GM12878 (cell line): Measurements from ENCODE around the gene LAMA2. TPM values are rescaled to one million over a fixed set of nuclear protein-coding genes. Genes with fewer than 3 reads are reported as not detected.

Experiments used
- ATAC-seq: fragments of 200-7000 bp; cut with Tn5 transposase; 3 replicates; pipeline ENCODE4 v1.9.1; 2020; ENCODE audit warnings: mild to moderate bottlenecking, moderate library complexity
- BruUV-seq: library from RNA; stranded (reverse); fragments of 400-500 nt; replicated peaks from 2 replicates; lab custom pipeline; 2021; lab: Mats Ljungman, UMichigan
- CTCF ChIA-PET: fragments of 300-600 bp; sonication (Branson Sonifier 250); formaldehyde crosslinking; extraction: SDS; loops from one replicate; lab custom pipeline; 2021; ENCODE audit warnings: inconsistent platforms; lab: Yijun Ruan, JAX
- POLR2A ChIA-PET: fragments of 350-600 bp; formaldehyde crosslinking; extraction: SDS; loops from one replicate; lab custom pipeline; 2021; ENCODE audit warnings: inconsistent platforms; lab: Charles Lee
- RAD21 ChIA-PET: fragments of 300-600 bp; sonication (Branson Sonifier 250); formaldehyde crosslinking; loops from one replicate; lab custom pipeline; 2023; ENCODE audit warnings: antibody characterized with exemption; ENCODE audit not compliant: unreplicated experiment; lab: Charles Lee
- SMC1A ChIA-PET: fragments of 300-600 bp; sonication (Branson Sonifier 250); formaldehyde crosslinking; loops from one replicate; lab custom pipeline; 2023; ENCODE audit not compliant: unreplicated experiment, uncharacterized antibody; lab: Charles Lee
- DNase-seq: peaks from one replicate; pipeline ENCODE4 v3.0.0-alpha.2; 2011; ENCODE audit warnings: low read depth, low spot score
- FAIRE-seq: peaks from 3 replicates; lab custom pipeline; 2011; peaks lifted over from hg19 to GRCh38; lab: Jason Lieb, UNC
- H2AFZ ChIP-seq: 2 replicates; pipeline ENCODE4 v1.6.0; 2011; ENCODE audit warnings: low read depth, low read length, control low read depth; ENCODE audit not compliant: control insufficient read depth
- H3K27ac ChIP-seq: 2 replicates; pipeline ENCODE4 v1.5.1; 2011; ENCODE audit warnings: control low read depth; ENCODE audit not compliant: control insufficient read depth, insufficient read depth
- H3K27me3 ChIP-seq, 2 experiments: replicated peaks in 1 of 2; 2 replicates each; pipeline versions ENCODE4 v1.6.0 to v1.6.1; 2011; ENCODE audit warnings: low read length in 1 of 2; ENCODE audit not compliant: control insufficient read depth in 2 of 2, insufficient read depth in 2 of 2
- H3K36me3 ChIP-seq, 2 experiments: 2 replicates each; pipeline ENCODE4 v1.5.1; 2011; ENCODE audit warnings: low read length in 1 of 2; ENCODE audit not compliant: control insufficient read depth in 2 of 2, insufficient read depth in 2 of 2
- H3K4me1 ChIP-seq: 2 replicates; pipeline ENCODE4 v1.6.1; 2011; ENCODE audit warnings: mild to moderate bottlenecking, low read length, moderate library complexity, mixed read lengths; ENCODE audit not compliant: control insufficient read depth, insufficient read depth
- H3K4me2 ChIP-seq: 2 replicates; pipeline ENCODE4 v1.6.0; 2011; ENCODE audit warnings: control low read depth; ENCODE audit not compliant: control insufficient read depth, insufficient read depth
- H3K4me3 ChIP-seq: fragments of 200-600 bp; sonication (generic); 2 replicates; pipeline ENCODE4 v1.5.1; 2016
- H3K79me2 ChIP-seq: 2 replicates; pipeline ENCODE4 v1.6.0; 2011; ENCODE audit warnings: low read length; ENCODE audit not compliant: control insufficient read depth, insufficient read depth
- H3K9ac ChIP-seq: 2 replicates; pipeline ENCODE4 v1.8.0; 2011; ENCODE audit warnings: low read length, control low read depth, mixed read lengths; ENCODE audit not compliant: control insufficient read depth, insufficient read depth
- H3K9me3 ChIP-seq: replicated peaks from 3 replicates; pipeline ENCODE4 v1.5.1; 2011; ENCODE audit warnings: mild to moderate bottlenecking, low read length; ENCODE audit not compliant: control insufficient read depth, insufficient read depth
- H4K20me1 ChIP-seq: 2 replicates; pipeline ENCODE4 v1.6.0; 2011; ENCODE audit not compliant: control insufficient read depth, insufficient read depth
- CBX3 ChIP-seq: fragments of 200-600 bp; sonication (generic); IDR thresholded peaks from 2 replicates; pipeline ENCODE4 v1.6.1; 2016; ENCODE audit warnings: low read depth, borderline replicate concordance
- CREB1 ChIP-seq: IDR thresholded peaks from 2 replicates; pipeline ENCODE4 v1.6.1; 2012; ENCODE audit warnings: low read depth, mild to moderate bottlenecking, inconsistent platforms
- IRF5 ChIP-seq: fragments of 450-650 bp; IDR thresholded peaks from 2 replicates; pipeline ENCODE4 v1.6.1; 2017; ENCODE audit warnings: borderline replicate concordance
- MYB ChIP-seq: fragments of 150-350 bp; IDR thresholded peaks from 2 replicates; pipeline ENCODE4 v1.6.1; 2014; ENCODE audit warnings: mild to moderate bottlenecking, low read depth, low read length, borderline replicate concordance
- NFYA ChIP-seq: IDR thresholded peaks from 2 replicates; pipeline ENCODE4 v1.6.1; 2011; ENCODE audit warnings: low read depth, mild to moderate bottlenecking, low read length, improper control_type of control experiment, borderline replicate concordance
- SKIL ChIP-seq: fragments of 450-650 bp; IDR thresholded peaks from 2 replicates; pipeline ENCODE4 v1.6.1; 2017; ENCODE audit warnings: mild to moderate bottlenecking, low read depth, inconsistent platforms; ENCODE audit not compliant: poor library complexity, severe bottlenecking
- SPI1 ChIP-seq: IDR thresholded peaks from 2 replicates; pipeline ENCODE4 v1.6.1; 2011; ENCODE audit warnings: low read depth, mild to moderate bottlenecking, low read length, moderate library complexity, borderline replicate concordance; ENCODE audit not compliant: insufficient read depth
- ZNF622 ChIP-seq: fragments of 450-650 bp; IDR thresholded peaks from 2 replicates; pipeline ENCODE4 v1.6.1; 2017; ENCODE audit warnings: mild to moderate bottlenecking, inconsistent platforms
- WGBS: methylation state at CpG from one replicate; pipeline ENCODE4 v1.1.6; 2016; ENCODE audit warnings: low lambda C conversion rate; ENCODE audit not compliant: insufficient replicate concordance, insufficient coverage; ENCODE audit errors: missing lambda C conversion rate; 5-methylcytosine and 5-hydroxymethylcytosine counted together
- in situ Hi-C: fragments of 300-500 bp; cut with MboI; formaldehyde crosslinking; loops from 9 replicates; pipeline ENCODE4 v1.14.3; 2018; ENCODE audit warnings: mixed read lengths
- intact Hi-C: fragments of 100-400 bp; cut with micrococcal nuclease; formaldehyde crosslinking; loops from one replicate; pipeline ENCODE4 v1.14.2; 2022; ENCODE audit not compliant: unreplicated experiment
- polyA plus RNA-seq, 11 experiments: library from polyadenylated mRNA; depleted of rRNA in 4 of 11; unstranded in 6 of 11; stranded (reverse) in 5 of 11; fragments of >200 nt; fragmentation: Nextera tagmentation in 4 of 11; fragmentation: Illumina TruSeq in 1 of 11; extraction: Ambion mirVana in 4 of 11; extraction: Trizol in 1 of 11; gene quantifications; 1 replicate in 1 of 11; 2 replicates in 10 of 11; pipeline versions ENCODE4 v1.2.1 to v1.2.3, GENCODE V29; 2011 to 2016; ENCODE audit warnings: inconsistent platforms in 2 of 11, missing spikeins in 2 of 11, low read depth in 1 of 11
- total RNA-seq, 4 experiments: library from RNA; depleted of rRNA in 3 of 4; stranded (reverse); fragments of >200 nt in 3 of 4; fragmentation: Illumina TruSeq in 1 of 4; extraction: Trizol in 1 of 4; gene quantifications; 2 replicates each; pipeline versions ENCODE4 v1.2.1 to v1.2.3, GENCODE V29; 2013 to 2021

The LAMA2 gene
- total and polyA plus RNA-seq, 10 of the 15 experiments (the other 5 are each of a cell fraction or from before 2014, with no cell fraction given), result 0.04 to 2.0 (median 0.37) TPM; not detected in 1

GRCh38 chr6:129510950-129511349, 628.0 kb downstream of the LAMA2 start:
- CTCF ChIA-PET, result interaction anchor here (1.4 to 4.6 kb wide), 4 partner anchors 9 to 264 kb away, joined by 3 to 20 read pairs (median 8); no protein-coding TSS in a partner anchor
- RAD21 ChIA-PET, result no interaction called here
- WGBS, result 60% methylated on average over 2 of the region's 2 CpGs
- in situ Hi-C loops, result no loop called here
- FAIRE-seq, result no peak
- POLR2A ChIA-PET, result no interaction called here
- H3K79me2 ChIP-seq, result no peaks in the 10 kb centered on the region
- H3K4me3 ChIP-seq, result no peak overlapping the region
- H3K4me1 ChIP-seq, result no peaks in the 10 kb centered on the region
- H3K27ac ChIP-seq, result no peak overlapping the region
- no peaks in the 10 kb centered on the region for H3K36me3 ChIP-seq
- H2AFZ ChIP-seq, result no peak overlapping the region
- intact Hi-C loops, result no loop called here
- no peak overlapping the region for H3K9ac ChIP-seq
- H3K27me3 ChIP-seq, result no peaks in the 10 kb centered on the region
- H3K9me3 ChIP-seq, result no peaks in the 10 kb centered on the region
- no peak for DNase-seq
- BruUV-seq, result no TSS peak
- SMC1A ChIA-PET, result interaction anchor here (1.1 to 2.2 kb wide), 5 partner anchors 10 to 264 kb away, joined by 3 to 8 read pairs (median 3); no protein-coding TSS in a partner anchor
- no peak for ATAC-seq
- TF ChIP-seq SKIL (no peak), CBX3 (no peak), ZNF622 (no peak), SPI1 (0 out of 2 replicates have a peak, but pooled peaks have one; percentile 20), MYB (no peak), CREB1 (no peak), IRF5 (no peak), NFYA (no peak)
- H3K4me2 ChIP-seq, result no peak overlapping the region
- H4K20me1 ChIP-seq, result no peaks in the 10 kb centered on the region
